Stimulated activated naive CD8-positive, alpha-beta T cell treated with anti-CD3 and anti-CD28 coated beads, Interleukin-15, amount 100 ng/mL, for 72 hours (primary cell): Measurements from ENCODE around the gene TMEM131L.
"Not testable (repeated sequence)": the region's sequence is repeated elsewhere in the genome, so short reads cannot be mapped to it uniquely, and the experiment has no call there.

Experiments used
- ATAC-seq: fragments of 150-1000 bp; cut with Tn5 transposase; 2 replicates; pipeline ENCODE4 v1.10.0; 2021; ENCODE audit warnings: mild to moderate bottlenecking, moderate library complexity
- DNase-seq, 2 donors: peaks; one replicate each; pipeline ENCODE4 v3.0.0; 2021 to 2022
- H3K27ac Mint-ChIP-seq, 2 donors: one replicate each; pipeline ENCODE4 v1.8.0; 2022; ENCODE audit warnings: mild to moderate bottlenecking in 2 of 2, mixed read lengths in 2 of 2, moderate library complexity in 2 of 2
- H3K27me3 Mint-ChIP-seq: one replicate; pipeline ENCODE4 v1.8.0; 2022; ENCODE audit warnings: mixed read lengths
- H3K4me1 Mint-ChIP-seq: one replicate; pipeline ENCODE4 v1.8.0; 2022; ENCODE audit warnings: mild to moderate bottlenecking, mixed read lengths
- H3K4me3 Mint-ChIP-seq, 2 donors: one replicate each; pipeline ENCODE4 v1.8.0; 2022; ENCODE audit warnings: mild to moderate bottlenecking in 2 of 2, mixed read lengths in 2 of 2, moderate library complexity in 1 of 2
- H3K9me3 Mint-ChIP-seq, 2 donors: one replicate each; pipeline ENCODE4 v1.8.0; 2022; ENCODE audit warnings: mixed read lengths in 2 of 2

Gene TMEM131L

GRCh38 chr4:153438916-153439756, 27.0 kb upstream of the TMEM131L start:
- Mint-ChIP-seq H3K9me3 (no peaks in the 10 kb centered on the region), H3K27me3 (no peaks in the 10 kb centered on the region), H3K27ac (peak overlapping the region; percentile 74 to 93), H3K4me1 (peaks cover 56% of the 10 kb centered on the region), H3K4me3 (peak overlapping the region; percentile 80 to 92)
- ATAC-seq = peak; percentile 87
- DNase-seq = peak; percentile 26 to 48

GRCh38 chr4:153439831-153440230, 26.3 kb upstream of the TMEM131L start:
- H3K9me3 Mint-ChIP-seq = no peaks in the 10 kb centered on the region
- DNase-seq (no peak), ATAC-seq (no peak)
- H3K27me3 Mint-ChIP-seq = no peaks in the 10 kb centered on the region
- H3K27ac Mint-ChIP-seq = peak overlapping the region in 1 of 2 donors; percentile 74
- peak overlapping the region; percentile 80 to 92 for H3K4me3 Mint-ChIP-seq
- peaks cover 49% of the 10 kb centered on the region for H3K4me1 Mint-ChIP-seq

GRCh38 chr4:153440475-153440874, 25.7 kb upstream of the TMEM131L start:
- H3K27me3 Mint-ChIP-seq = no peaks in the 10 kb centered on the region
- DNase-seq (no peak), ATAC-seq (no peak)
- peaks cover 48% of the 10 kb centered on the region for H3K4me1 Mint-ChIP-seq
- H3K4me3 Mint-ChIP-seq = no peak overlapping the region
- H3K27ac Mint-ChIP-seq = peak overlapping the region in 1 of 2 donors; percentile 8
- H3K9me3 Mint-ChIP-seq = no peaks in the 10 kb centered on the region

- DNase-seq (no peak), ATAC-seq (no peak)
- Mint-ChIP-seq H3K27me3 (no peaks in the 10 kb centered on the region), H3K9me3 (no peaks in the 10 kb centered on the region), H3K4me3 (no peak overlapping the region), H3K27ac (peak overlapping the region; percentile 51 to 64), H3K4me1 (peaks cover 23% of the 10 kb centered on the region)
Measured at GRCh38 chr4:153447175-153447905, 18.8 kb upstream of the TMEM131L start.

GRCh38 chr4:153448003-153448731, 18.0 kb upstream of the TMEM131L start:
- Mint-ChIP-seq H3K27ac (no peak overlapping the region), H3K9me3 (no peaks in the 10 kb centered on the region)

GRCh38 chr4:153449338-153449737, 16.8 kb upstream of the TMEM131L start:
- DNase-seq (no peak), ATAC-seq (no peak)
- Mint-ChIP-seq H3K9me3 (no peaks in the 10 kb centered on the region), H3K4me3 (peak overlapping the region in 1 of 2 donors; percentile 37), H3K27ac (peak overlapping the region; percentile 63 to 90), H3K4me1 (peaks cover 23% of the 10 kb centered on the region), H3K27me3 (no peaks in the 10 kb centered on the region)

More at GRCh38 chr4:153448003-153448731, 18.0 kb upstream of the TMEM131L start:
- Mint-ChIP-seq H3K27me3 (no peaks in the 10 kb centered on the region), H3K4me1 (peaks cover 23% of the 10 kb centered on the region), H3K4me3 (no peak overlapping the region)
- ATAC-seq (no peak), DNase-seq (no peak)

- Mint-ChIP-seq H3K27ac (peak overlapping the region; percentile 90 to 95), H3K9me3 (no peaks in the 10 kb centered on the region), H3K4me3 (peak overlapping the region; percentile 61 to 70), H3K4me1 (peaks cover 23% of the 10 kb centered on the region), H3K27me3 (no peaks in the 10 kb centered on the region)
- peak; percentile 95 for ATAC-seq
- DNase-seq = peak in 1 of 2 donors; percentile 38
Measured at GRCh38 chr4:153450544-153450917, 15.6 kb upstream of the TMEM131L start.

- H3K9me3 Mint-ChIP-seq, H3K27ac Mint-ChIP-seq, H3K4me3 Mint-ChIP-seq, H3K27me3 Mint-ChIP-seq, DNase-seq, ATAC-seq: not testable (repeated sequence)
- peaks cover 23% of the 10 kb centered on the region for H3K4me1 Mint-ChIP-seq
Measured at GRCh38 chr4:153451145-153451544, 15.0 kb upstream of the TMEM131L start.

- H3K27me3 Mint-ChIP-seq = no peaks in the 10 kb centered on the region
- DNase-seq (no peak), ATAC-seq (no peak)
- no peaks in the 10 kb centered on the region for H3K9me3 Mint-ChIP-seq
- H3K4me1 Mint-ChIP-seq = peaks cover 23% of the 10 kb centered on the region
- H3K4me3 Mint-ChIP-seq = no peak overlapping the region
- peak overlapping the region in 1 of 2 donors; percentile 23 for H3K27ac Mint-ChIP-seq
Measured at GRCh38 chr4:153451911-153452657, 14.1 kb upstream of the TMEM131L start.

GRCh38 chr4:153452658-153453378, 13.3 kb upstream of the TMEM131L start:
- Mint-ChIP-seq H3K4me3 (no peak overlapping the region), H3K9me3 (no peaks in the 10 kb centered on the region), H3K27ac (no peak overlapping the region), H3K4me1 (peaks cover 23% of the 10 kb centered on the region), H3K27me3 (no peaks in the 10 kb centered on the region)
- DNase-seq = no peak
- ATAC-seq = no peak

GRCh38 chr4:153453402-153453801, 12.8 kb upstream of the TMEM131L start:
- ATAC-seq = no peak
- H3K27me3 Mint-ChIP-seq = no peaks in the 10 kb centered on the region
- H3K27ac Mint-ChIP-seq = no peak overlapping the region
- no peaks in the 10 kb centered on the region for H3K9me3 Mint-ChIP-seq
- peaks cover 23% of the 10 kb centered on the region for H3K4me1 Mint-ChIP-seq
- no peak for DNase-seq
- H3K4me3 Mint-ChIP-seq = no peak overlapping the region

- Mint-ChIP-seq H3K4me1 (peaks cover 4% of the 10 kb centered on the region), H3K27ac (no peak overlapping the region), H3K9me3 (no peaks in the 10 kb centered on the region), H3K27me3 (no peaks in the 10 kb centered on the region), H3K4me3 (no peak overlapping the region)
- DNase-seq (no peak), ATAC-seq (no peak)
Measured at GRCh38 chr4:153458969-153459368, 7.2 kb upstream of the TMEM131L start.

- not testable (repeated sequence) for DNase-seq, H3K27me3 Mint-ChIP-seq, ATAC-seq, H3K27ac Mint-ChIP-seq, H3K4me3 Mint-ChIP-seq, H3K9me3 Mint-ChIP-seq
- peaks cover 17% of the 10 kb centered on the region for H3K4me1 Mint-ChIP-seq
Measured at GRCh38 chr4:153461549-153461948, 4.6 kb upstream of the TMEM131L start.

GRCh38 chr4:153464068-153464467, 2.1 kb upstream of the TMEM131L start:
- no peak overlapping the region for H3K27ac Mint-ChIP-seq
- no peak overlapping the region for H3K4me3 Mint-ChIP-seq
- ATAC-seq = no peak
- no peaks in the 10 kb centered on the region for H3K9me3 Mint-ChIP-seq
- DNase-seq = no peak
- H3K27me3 Mint-ChIP-seq = no peaks in the 10 kb centered on the region
- H3K4me1 Mint-ChIP-seq = peaks cover 18% of the 10 kb centered on the region
